ENCODE results near the gene MYL6B. TPM values are rescaled to one million over a fixed set of nuclear protein-coding genes. Genes with fewer than 3 reads are reported as not detected.
"Not testable (repeated sequence)": the region's sequence is repeated elsewhere in the genome, so short reads cannot be mapped to it uniquely, and the experiment has no call there.

Gene MYL6B
- total RNA-seq, 1 donor from 2014 or later = 68.9 TPM

DNA sequence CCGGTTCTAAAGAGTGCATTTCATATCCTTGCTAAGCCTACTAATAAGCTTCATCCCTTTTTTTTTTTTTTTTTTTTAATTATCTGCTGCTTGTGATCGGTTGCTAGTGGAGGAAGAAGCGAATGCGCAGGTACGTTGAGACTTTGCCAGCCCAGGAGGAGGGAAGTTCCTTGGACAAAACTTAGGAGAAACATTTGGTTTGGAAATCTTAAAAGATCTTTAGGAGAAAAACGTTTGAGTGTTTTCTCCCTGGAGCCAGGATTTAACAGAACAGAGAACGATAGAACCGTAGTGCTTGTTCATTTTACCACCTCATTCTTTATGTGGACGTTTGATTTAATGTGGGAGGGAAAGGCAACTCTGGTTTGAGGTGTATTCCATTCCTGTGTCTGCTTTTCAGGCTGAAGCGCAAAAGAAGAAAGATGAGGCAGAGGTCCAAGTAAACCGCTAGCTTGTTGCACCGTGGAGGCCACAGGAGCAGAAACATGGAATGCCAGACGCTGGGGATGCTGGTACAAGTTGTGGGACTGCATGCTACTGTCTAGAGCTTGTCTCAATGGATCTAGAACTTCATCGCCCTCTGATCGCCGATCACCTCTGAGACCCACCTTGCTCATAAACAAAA, 35.2 kb upstream of the MYL6B start:
- peaks cover 51% of the 10 kb centered on the region for H3K36me3 Mint-ChIP-seq (ENCODE audit: low read depth)
- peaks cover 35% of the 10 kb centered on the region for H3K4me1 Mint-ChIP-seq
- H3K27me3 Mint-ChIP-seq, H3K9me3 Mint-ChIP-seq: not testable (repeated sequence)
- peak; percentile 64 for DNase-seq
- peak overlapping the region; percentile 100 for H3K27ac Mint-ChIP-seq
- peak overlapping the region; percentile 97 for H3K4me3 Mint-ChIP-seq
- intact Hi-C loops (cut with micrococcal nuclease) = loop anchor here (5.0 kb wide), 2 partner anchors 290 to 520 kb away; partner anchors contain the start of gene DNAJC14

- intact Hi-C loops (cut with micrococcal nuclease) = loop anchor here (1.0 to 5.0 kb wide), 12 partner anchors 8 to 570 kb away; partner anchors contain the start of genes ANKRD52, CS, DNAJC14 and MYL6
- Mint-ChIP-seq H3K36me3 (ENCODE audit: low read depth) (peaks cover 42% of the 10 kb centered on the region), H3K9me3 (no peaks in the 10 kb centered on the region), H3K4me1 (peaks cover 35% of the 10 kb centered on the region), H3K4me3 (peak within 1 kb of the TSS; percentile 97), H3K27me3 (peaks cover 3% of the 10 kb centered on the region), H3K27ac (peak within 1 kb of the TSS; percentile 100)
- peak; percentile 99 for DNase-seq
These were observed 34.4 kb upstream of the MYL6B start, which contains the start of gene ZC3H10 for GRCh38 chr12:56117778-56118687. Gene ZC3H10 (plus strand): TSS chr12:56118266. CDS start chr12:56120563, 2,297 bp downstream.

DNA sequence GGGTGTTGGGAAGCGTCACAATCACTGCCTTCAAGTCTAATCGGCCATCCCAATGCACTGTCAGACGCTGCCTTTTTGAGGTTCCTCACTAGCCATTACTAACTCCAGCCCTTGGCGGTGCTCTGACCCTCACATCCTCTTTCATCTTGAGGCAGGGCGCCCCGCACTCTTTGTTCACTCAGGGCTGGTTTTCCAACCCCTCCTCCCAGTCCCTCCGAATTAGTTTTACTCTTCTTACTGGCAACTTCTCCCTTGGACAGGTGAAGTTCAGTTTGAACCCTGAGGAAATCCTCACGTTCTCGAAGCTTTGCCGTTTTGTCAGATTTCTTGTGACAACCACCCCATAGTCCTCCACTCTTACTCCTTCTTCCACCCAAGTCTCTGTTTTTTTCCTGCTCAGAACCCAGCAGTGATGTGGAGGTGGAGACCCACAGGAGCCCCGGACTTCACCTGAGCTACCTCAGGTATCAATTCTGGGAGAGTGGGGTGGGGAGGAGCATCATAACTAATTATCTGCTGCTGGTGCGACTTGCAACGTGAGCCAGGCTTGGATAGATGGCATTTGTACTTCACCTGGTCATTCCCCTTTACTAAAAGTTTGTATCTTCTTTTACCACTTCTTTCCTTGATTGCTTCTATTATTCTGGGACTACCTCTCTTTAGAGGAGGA, 33.6 kb upstream of the MYL6B start:
- no peak for DNase-seq
- intact Hi-C loops (cut with micrococcal nuclease) = loop anchor here (1.0 to 5.0 kb wide), 14 partner anchors 7 to 569 kb away; partner anchors contain the start of genes ANKRD52, CS, DNAJC14 and MYL6
- Mint-ChIP-seq H3K4me3 (peak overlapping the region; percentile 97), H3K36me3 (ENCODE audit: low read depth) (peaks cover 35% of the 10 kb centered on the region), H3K4me1 (peaks cover 36% of the 10 kb centered on the region), H3K9me3 (no peaks in the 10 kb centered on the region), H3K27ac (peak overlapping the region; percentile 100), H3K27me3 (peaks cover 3% of the 10 kb centered on the region)

DNA sequence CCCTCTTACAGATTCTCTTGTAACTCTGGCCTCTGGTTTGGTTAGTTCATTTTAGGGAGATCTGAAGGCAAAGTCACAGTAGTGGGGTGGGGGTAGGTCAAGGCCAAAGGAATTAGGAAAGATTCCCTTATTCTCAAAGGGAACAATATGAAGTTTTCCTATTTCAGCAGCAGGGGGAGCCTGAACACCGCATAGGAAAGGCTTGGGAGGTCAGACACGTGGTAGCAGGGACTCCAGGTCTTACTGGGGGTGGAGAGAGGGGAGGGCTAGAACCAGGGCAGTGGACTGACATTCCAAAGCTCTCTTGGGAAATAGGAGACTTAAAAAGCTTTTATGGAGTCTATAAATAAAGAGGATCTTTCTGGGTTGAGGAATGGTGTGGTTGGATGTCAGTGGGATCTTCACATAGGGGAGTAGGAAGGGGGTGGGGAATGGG, 33.0 kb upstream of the MYL6B start:
- Mint-ChIP-seq H3K4me1 (peaks cover 38% of the 10 kb centered on the region), H3K27ac (peak overlapping the region; percentile 100), H3K27me3 (peaks cover 3% of the 10 kb centered on the region), H3K4me3 (peak overlapping the region; percentile 97), H3K9me3 (no peaks in the 10 kb centered on the region), H3K36me3 (ENCODE audit: low read depth) (peaks cover 29% of the 10 kb centered on the region)
- intact Hi-C loops (cut with micrococcal nuclease) = loop anchor here (1.0 to 5.0 kb wide), 9 partner anchors 70 to 518 kb away; partner anchors contain the start of genes ANKRD52, CS, DNAJC14 and NABP2
- DNase-seq = peak; percentile 89

- Mint-ChIP-seq H3K4me3 (no peak overlapping the region), H3K27ac (no peak overlapping the region)
These were observed 32.1 kb upstream of the MYL6B start for GRCh38 chr12:56120158-56120846.

GRCh38 chr12:56121204-56121870, 31.1 kb upstream of the MYL6B start:
- no peak for DNase-seq
- Mint-ChIP-seq H3K36me3 (ENCODE audit: low read depth) (peaks cover 27% of the 10 kb centered on the region), H3K27me3 (peaks cover 3% of the 10 kb centered on the region), H3K9me3 (no peaks in the 10 kb centered on the region), H3K27ac (no peak overlapping the region), H3K4me3 (no peak overlapping the region), H3K4me1 (peaks cover 42% of the 10 kb centered on the region)
- intact Hi-C loops (cut with micrococcal nuclease) = loop anchor here (10.0 kb wide), 1 partner anchor 1633 kb away; the partner anchor contains the start of genes CDK4 and MARCHF9

More at GRCh38 chr12:56120158-56120846, 32.1 kb upstream of the MYL6B start:
- intact Hi-C loops (cut with micrococcal nuclease) = loop anchor here (10.0 kb wide), 1 partner anchor 1634 kb away; the partner anchor contains the start of genes CDK4 and MARCHF9
- DNase-seq = no peak
- Mint-ChIP-seq H3K4me1 (peaks cover 39% of the 10 kb centered on the region), H3K36me3 (ENCODE audit: low read depth) (peaks cover 25% of the 10 kb centered on the region), H3K9me3 (no peaks in the 10 kb centered on the region), H3K27me3 (peaks cover 3% of the 10 kb centered on the region)

GRCh38 chr12:56122637-56123036, 29.8 kb upstream of the MYL6B start:
- Mint-ChIP-seq H3K4me1 (peaks cover 54% of the 10 kb centered on the region), H3K27me3 (peaks cover 3% of the 10 kb centered on the region), H3K36me3 (ENCODE audit: low read depth) (peaks cover 15% of the 10 kb centered on the region), H3K27ac (no peak overlapping the region), H3K4me3 (no peak overlapping the region), H3K9me3 (no peaks in the 10 kb centered on the region)
- intact Hi-C loops (cut with micrococcal nuclease) = loop anchor here (10.0 kb wide), 1 partner anchor 1632 kb away; the partner anchor contains the start of genes CDK4 and MARCHF9
- no peak for DNase-seq

GRCh38 chr12:56124133-56124532, 28.3 kb upstream of the MYL6B start:
- intact Hi-C loops (cut with micrococcal nuclease) = loop anchor here (10.0 kb wide), 1 partner anchor 1631 kb away; the partner anchor contains the start of genes CDK4 and MARCHF9
- H3K27ac Mint-ChIP-seq = peak overlapping the region; percentile 22

DNA sequence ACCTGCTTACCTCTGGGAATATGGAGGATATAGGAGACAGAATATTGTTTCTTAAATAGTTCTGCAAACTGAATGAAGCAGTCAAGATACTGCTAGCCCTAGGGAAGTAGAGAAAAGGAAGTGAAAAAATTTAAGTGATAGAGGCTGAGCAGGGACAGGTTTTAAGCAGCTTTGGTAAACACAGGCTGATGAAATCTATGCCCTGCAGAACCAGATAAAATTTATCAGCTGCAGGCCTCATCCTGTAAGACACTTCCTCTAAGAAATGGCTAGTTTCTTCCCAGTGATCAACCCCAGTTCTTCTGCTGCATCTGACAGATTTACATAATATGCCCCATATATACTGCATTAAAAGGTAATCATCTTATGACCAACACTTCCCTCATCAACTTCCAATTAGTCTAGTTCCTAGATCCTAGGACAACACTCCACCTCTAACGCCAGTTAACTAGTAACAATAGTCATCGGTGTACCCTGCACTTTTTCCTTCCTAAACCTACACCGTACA, 25.6 kb upstream of the MYL6B start:
- peaks cover 31% of the 10 kb centered on the region for H3K36me3 Mint-ChIP-seq (ENCODE audit: low read depth)
- peak overlapping the region; percentile 98 for H3K4me3 Mint-ChIP-seq
- intact Hi-C loops (cut with micrococcal nuclease) = loop anchor here (1.0 to 10.0 kb wide), 7 partner anchors 8 to 1628 kb away; partner anchors contain the start of genes CDK4, MARCHF9, MYL6B and TIMELESS
- H3K9me3 Mint-ChIP-seq = no peaks in the 10 kb centered on the region
- H3K4me1 Mint-ChIP-seq = peaks cover 57% of the 10 kb centered on the region
- no peak for DNase-seq
- no peaks in the 10 kb centered on the region for H3K27me3 Mint-ChIP-seq
- H3K27ac Mint-ChIP-seq = peak overlapping the region; percentile 94

More at GRCh38 chr12:56124133-56124532, 28.3 kb upstream of the MYL6B start:
- H3K4me3 Mint-ChIP-seq = no peak overlapping the region
- H3K27me3 Mint-ChIP-seq = no peaks in the 10 kb centered on the region
- peaks cover 14% of the 10 kb centered on the region for H3K36me3 Mint-ChIP-seq (ENCODE audit: low read depth)
- no peak for DNase-seq
- no peaks in the 10 kb centered on the region for H3K9me3 Mint-ChIP-seq
- H3K4me1 Mint-ChIP-seq = peaks cover 50% of the 10 kb centered on the region

DNA sequence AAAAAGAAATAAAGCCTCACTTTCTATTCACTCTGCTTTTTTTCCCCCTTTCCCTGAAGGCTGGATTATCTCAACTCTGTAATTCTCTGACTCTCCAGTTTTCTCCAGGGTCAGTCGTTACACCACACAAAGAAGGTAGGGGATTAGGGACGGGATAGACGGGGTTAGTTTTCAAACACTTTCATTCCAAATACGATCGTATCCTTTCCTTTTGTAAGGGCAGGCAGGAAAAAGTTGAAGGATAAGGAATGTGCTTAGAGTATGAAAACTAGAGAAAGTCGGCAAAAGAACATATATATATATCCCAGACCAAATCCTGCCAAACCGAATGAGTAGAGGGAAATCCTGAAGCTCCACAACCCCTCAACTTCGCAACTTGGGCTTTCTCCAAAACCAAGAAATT, 24.9 kb upstream of the MYL6B start:
- peak overlapping the region; percentile 94 for H3K27ac Mint-ChIP-seq
- H3K4me3 Mint-ChIP-seq = peak overlapping the region; percentile 98
- intact Hi-C loops (cut with micrococcal nuclease) = loop anchor here (2.0 to 10.0 kb wide), 3 partner anchors 129 to 1627 kb away; partner anchors contain the start of genes CDK4, MARCHF9 and TIMELESS
- H3K27me3 Mint-ChIP-seq = no peaks in the 10 kb centered on the region
- H3K9me3 Mint-ChIP-seq = no peaks in the 10 kb centered on the region
- peaks cover 36% of the 10 kb centered on the region for H3K36me3 Mint-ChIP-seq (ENCODE audit: low read depth)
- DNase-seq = no peak
- H3K4me1 Mint-ChIP-seq = peaks cover 64% of the 10 kb centered on the region

DNA sequence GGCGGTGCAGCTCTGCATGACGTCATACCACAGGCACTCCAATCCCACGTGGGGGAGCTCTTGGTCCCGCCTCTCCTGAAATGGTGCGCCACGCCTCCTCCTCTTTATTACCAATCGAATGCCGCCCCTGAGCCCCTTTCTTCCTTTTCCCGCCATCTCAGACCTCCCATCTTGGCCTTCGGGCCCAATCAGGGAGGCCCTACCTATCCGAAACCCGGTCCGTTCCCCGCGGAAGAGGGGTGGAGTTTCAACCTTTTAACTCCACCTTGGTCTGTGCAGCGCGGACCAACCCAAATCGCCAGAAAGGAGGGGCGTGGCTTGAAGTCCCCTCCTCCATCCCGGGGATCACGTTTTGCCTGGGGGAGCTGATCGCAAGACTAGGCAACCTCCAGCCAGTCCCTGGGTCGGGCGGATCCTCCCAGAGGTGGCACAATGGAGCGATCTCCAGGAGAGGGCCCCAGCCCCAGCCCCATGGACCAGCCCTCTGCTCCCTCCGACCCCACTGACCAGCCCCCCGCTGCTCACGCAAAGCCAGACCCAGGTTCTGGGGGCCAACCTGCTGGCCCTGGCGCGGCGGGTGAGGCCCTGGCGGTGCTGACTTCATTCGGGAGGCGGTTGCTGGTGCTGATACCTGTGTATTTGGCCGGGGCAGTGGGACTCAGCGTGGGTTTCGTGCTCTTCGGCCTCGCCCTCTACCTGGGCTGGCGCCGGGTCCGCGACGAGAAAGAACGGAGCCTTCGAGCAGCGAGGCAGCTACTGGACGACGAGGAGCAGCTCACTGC, 24.3 kb upstream of the MYL6B start, which contains the start of gene ESYT1:
TSS of gene ESYT1 (plus strand) at position 380 of the 782 bp plus-strand sequence. CDS start at position 433, 53 bp downstream.
- Mint-ChIP-seq H3K4me3 (peak within 1 kb of the TSS; percentile 98), H3K27me3 (no peaks in the 10 kb centered on the region), H3K27ac (peak within 1 kb of the TSS; percentile 94), H3K4me1 (peaks cover 65% of the 10 kb centered on the region), H3K36me3 (ENCODE audit: low read depth) (peaks cover 39% of the 10 kb centered on the region), H3K9me3 (no peaks in the 10 kb centered on the region)
- peak; percentile 99 for DNase-seq
- intact Hi-C loops (cut with micrococcal nuclease) = loop anchor here (2.0 to 10.0 kb wide), 4 partner anchors 129 to 1627 kb away; partner anchors contain the start of genes CDK4, MARCHF9, SPRYD4 and TIMELESS
